HG02763 (cell line): Measurements from ENCODE around the gene CIT.

Experiments
- ATAC-seq: cut with Tn5 transposase; IDR thresholded peaks from one replicate; pipeline ENCODE4 v1.9.1; 2021; ENCODE audit warnings: mild to moderate bottlenecking, moderate library complexity; ENCODE audit not compliant: unreplicated experiment

The CIT gene

GRCh38 chr12:119864591-119864990 lies 12.5 kb downstream of the CIT start:
- no peak for ATAC-seq

DNA sequence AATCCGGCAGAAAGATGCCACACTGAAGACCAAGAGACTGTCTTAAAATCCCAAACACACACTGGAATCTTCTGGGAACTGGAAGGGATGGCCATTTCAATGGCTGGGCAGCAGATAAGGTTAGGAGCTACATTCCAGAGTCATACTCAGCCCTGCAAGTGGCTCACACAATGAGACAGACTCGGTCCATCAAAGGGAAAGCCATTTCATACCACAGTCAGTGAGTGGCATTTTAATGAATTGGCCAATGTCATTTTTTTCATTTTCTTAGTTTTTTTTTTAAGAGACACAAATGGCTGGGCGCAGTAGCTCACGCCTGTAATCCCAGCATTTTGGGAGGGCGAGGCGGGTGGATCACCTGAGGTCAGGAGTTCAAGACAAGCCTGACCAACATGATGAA lies 17.9 kb downstream of the CIT start:
- ATAC-seq, result no peak

DNA sequence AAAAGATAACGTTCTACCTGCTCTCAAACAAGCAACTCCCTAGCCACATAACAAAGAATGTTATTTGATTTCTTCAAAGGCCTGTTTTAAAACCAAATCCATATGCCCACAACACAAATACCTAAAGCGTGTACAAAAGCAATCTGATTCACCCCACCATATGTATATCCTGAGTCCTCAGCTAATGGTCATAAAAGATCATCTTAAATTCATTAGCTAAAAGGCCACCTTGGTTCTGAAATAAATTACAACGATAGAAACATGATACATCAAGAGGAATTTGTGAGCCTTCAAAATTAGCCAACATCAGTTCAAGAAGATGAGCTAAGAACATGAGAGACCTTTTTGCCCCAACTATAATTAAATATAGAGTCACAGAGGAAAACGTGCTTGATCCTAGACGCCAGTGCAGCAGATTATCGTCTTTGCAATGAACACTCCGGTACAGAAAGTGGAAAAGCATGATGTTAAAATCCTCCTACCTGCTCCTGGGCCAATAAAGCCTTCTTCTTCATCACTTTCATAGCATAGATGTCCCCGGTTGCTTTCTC lies 20.0 kb downstream of the CIT start:
- no peak for ATAC-seq

- no peak for ATAC-seq
These were observed 26.8 kb downstream of the CIT start for GRCh38 chr12:119850330-119850729.

DNA sequence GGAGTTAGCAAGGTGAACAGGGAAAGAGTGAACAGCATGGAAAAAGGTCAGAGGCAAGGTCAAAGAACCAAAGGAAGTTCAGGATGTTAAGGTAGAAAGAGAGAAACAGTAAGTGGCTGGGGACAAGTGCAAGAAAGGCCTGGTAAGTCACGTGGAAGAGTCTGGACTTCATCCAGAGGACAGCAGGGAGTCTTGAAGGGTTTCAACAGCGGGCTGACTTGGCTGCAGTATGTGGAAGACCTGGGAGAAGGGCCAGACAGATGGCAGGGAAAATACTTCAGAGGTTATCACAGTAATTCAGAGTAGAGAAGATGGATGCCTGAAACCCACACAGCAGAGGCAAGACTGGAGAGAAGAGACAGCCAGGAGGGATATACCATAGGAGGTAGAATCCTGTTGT lies 34.0 kb downstream of the CIT start:
- ATAC-seq, result no peak

- no peak for ATAC-seq
These were observed 34.7 kb downstream of the CIT start for GRCh38 chr12:119842380-119842779.

GRCh38 chr12:119841433-119842210 lies 35.5 kb downstream of the CIT start:
- ATAC-seq, result no peak

- no peak for ATAC-seq
These were observed 36.5 kb downstream of the CIT start for GRCh38 chr12:119840582-119840981.

DNA sequence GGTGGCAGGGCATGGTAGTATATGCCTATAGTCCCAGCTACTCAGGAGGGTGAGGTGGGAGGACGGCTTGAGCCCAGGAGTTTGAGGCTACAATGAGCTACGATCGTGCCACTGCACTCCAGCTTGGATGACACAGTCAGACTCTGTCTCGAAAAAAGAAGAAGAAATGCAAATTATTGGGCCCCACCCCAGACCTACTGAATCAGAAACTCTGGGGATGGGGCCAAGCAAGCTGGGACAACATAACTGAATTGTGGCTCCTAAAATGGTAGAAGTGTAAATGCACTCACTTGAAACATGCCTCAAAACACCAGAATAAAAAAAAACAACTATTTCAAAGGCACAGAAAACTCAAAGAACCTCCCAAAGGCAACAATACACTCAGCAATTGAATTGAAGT lies 37.0 kb downstream of the CIT start:
- no peak for ATAC-seq

GRCh38 chr12:119838826-119839600 lies 38.1 kb downstream of the CIT start:
- ATAC-seq, result no peak

DNA sequence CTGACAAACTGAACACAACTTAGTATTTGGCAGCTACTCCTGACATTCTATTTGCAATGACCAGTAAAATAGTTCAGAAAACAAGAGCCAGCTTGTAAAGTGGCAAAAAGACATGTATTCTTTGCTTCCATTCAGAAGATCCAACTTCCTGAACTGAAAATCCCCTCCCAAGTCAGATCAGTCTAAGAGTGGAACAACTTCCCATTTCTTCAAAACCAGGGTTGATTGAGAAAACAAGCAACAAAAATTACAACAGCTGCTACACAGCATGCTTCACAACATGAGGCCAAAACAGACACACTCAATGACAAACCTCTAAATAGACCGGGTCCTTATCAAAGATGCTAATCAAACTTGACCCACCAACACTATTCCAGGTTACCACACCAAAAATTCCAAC lies 40.3 kb downstream of the CIT start:
- ATAC-seq, result no peak

GRCh38 chr12:119835068-119835467 lies 42.1 kb downstream of the CIT start:
- no peak for ATAC-seq

DNA sequence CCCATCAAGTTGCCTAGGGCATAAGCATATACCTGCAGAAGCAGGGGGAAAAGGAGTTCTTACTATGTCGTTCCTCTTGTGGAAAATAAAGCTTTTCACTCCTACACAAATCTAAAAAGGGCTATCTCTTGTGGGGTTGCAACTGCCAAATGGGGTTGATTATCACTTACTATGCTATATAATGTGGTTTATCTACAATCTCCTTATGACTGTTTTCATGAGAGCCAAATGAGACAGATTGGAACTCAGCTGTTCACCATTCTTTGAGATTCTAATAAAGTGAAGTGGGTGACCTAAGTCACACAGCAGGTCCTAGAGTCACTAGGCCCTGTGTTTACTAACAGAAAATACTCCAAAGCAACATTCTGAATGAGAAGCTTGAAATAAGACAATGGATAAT lies 47.7 kb downstream of the CIT start:
- no peak for ATAC-seq

DNA sequence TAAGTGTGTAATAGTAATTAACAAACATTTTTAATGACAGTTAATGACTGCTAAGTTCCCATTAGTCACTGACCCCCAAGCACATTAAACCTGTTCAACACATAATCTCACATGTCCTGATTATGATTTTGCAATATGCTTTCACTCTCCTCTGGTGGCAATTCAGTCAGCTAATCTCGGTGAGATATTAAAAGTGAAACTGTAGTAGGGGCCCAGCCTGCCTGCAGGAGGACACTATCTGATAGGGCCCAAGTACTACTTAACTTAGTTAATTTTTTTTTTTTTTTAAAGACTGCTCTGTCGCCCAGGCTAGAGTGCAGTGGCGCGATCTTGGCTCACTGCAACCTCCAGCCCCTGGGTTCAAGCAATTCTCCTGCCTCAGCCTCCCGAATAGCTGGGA lies 48.8 kb downstream of the CIT start:
- ATAC-seq, result no peak

- ATAC-seq, result no peak
These were observed 49.4 kb downstream of the CIT start for GRCh38 chr12:119827760-119828159.

- no peak for ATAC-seq
These were observed 50.3 kb downstream of the CIT start for GRCh38 chr12:119826661-119827445.

- no peak for ATAC-seq
These were observed 51.9 kb downstream of the CIT start for GRCh38 chr12:119825262-119825661.

DNA sequence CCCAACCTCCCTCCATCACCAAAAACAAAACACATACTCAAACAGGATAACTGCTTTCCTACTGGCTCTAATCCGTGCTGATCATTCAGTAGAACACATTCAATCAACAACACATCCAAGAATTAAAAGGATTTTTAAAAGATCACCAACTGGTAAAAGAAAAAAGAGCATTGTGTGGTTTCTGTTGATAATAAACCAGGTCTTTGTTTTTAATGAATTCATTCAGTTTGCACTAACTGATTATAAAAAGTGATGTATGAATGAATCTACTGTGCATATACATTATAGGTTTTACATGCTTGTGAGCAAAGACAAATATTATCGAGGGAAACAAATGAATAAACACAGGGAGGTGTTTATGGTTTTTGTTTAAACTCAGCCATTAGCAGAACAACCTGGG lies 55.1 kb downstream of the CIT start:
- no peak for ATAC-seq

GRCh38 chr12:119819322-119819721 lies 57.8 kb downstream of the CIT start:
- no peak for ATAC-seq

DNA sequence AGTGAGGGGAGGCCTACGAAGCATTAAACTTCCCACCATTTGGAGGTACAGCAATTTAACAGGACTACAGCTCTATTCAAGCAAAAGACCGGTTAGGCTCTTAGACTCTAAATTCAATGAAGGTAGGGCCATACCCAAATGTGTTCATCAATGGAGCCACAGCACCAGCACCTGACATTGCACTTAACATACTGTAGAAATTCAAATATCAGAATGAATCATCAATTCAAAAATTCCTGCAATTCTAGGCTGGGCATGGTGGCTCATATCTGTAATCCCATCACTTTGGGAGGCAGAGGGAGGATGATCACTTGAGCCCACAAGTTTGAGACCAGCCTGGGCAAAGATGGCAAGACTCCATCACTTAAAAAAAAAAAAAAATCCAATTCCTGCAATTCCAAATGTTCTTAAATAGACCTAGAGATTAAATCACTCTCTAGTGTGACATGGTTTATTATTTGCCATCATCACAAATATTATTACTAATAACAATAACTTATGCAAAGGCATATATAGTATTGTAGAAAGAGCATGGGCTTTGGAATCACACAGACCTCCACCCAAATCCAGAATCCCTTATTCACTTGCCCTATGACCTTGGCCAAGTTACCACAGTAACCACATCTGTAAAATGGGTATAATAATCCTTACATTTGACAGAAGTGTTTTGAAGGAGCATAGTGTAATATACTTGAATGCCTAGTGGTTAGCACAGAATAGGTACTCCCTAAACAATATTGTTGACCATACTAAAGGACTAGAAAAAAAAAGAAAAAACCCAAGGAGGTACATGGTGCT lies 59.4 kb downstream of the CIT start:
- ATAC-seq, result no peak

DNA sequence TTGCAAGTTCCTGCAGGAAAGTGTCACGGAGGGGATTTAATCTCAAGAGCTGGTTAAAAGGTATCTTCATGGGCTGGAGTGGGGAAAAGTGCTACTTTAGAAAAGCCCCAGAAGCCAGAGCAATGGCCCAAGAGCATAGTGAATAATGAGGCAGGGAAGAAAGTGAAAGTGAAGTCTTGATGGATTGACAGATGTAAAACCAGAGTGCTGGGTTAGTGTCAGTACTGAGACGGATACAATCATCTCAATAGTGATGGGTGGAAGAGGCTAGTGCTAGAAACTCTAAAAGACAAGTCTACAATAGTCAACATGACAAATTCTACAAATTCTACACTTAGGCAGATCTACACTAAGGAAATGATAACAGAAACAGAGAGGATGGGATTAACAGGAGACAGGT lies 68.1 kb downstream of the CIT start:
- ATAC-seq, result no peak
